ENCODE results near the gene PTPRN.
"Not testable (repeated sequence)": the region's sequence is repeated elsewhere in the genome, so short reads cannot be mapped to it uniquely, and the experiment has no call there.

Gene PTPRN

DNA sequence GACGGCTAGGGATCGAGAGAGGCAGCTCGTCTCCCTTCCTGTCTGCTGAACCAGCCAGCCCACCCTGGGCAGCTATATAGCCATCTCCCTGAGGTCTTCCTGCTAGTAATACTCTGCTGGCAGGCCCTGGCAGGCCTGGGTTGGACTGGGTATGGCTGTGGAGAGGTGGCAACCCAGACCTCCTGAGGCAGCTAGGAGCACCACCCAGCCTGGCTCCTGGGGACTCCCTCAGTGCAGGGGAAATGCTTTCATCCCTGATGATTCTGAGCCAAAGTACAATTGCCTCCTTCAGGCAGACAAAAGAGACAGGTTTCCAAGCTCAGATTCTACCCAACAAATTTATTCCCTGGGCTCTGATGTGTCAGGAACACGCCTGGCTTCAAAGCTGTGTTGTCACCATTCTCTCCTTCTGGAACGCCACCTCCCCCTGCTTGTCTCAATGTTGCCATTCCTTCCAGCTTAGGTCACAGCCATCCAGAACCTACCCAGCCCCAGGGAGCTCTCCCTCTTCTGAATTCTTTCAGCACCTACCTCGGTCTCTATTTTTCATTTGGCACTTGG, 34.8 kb downstream of the PTPRN start:
- no peak overlapping the region for H3K4me3 ChIP-seq (ENCODE audit: low read length)
- no peak for TF ChIP-seq ZNF274 (IDR thresholded peaks at IDR 0.05; ENCODE audit: low read depth, low read length)

DNA sequence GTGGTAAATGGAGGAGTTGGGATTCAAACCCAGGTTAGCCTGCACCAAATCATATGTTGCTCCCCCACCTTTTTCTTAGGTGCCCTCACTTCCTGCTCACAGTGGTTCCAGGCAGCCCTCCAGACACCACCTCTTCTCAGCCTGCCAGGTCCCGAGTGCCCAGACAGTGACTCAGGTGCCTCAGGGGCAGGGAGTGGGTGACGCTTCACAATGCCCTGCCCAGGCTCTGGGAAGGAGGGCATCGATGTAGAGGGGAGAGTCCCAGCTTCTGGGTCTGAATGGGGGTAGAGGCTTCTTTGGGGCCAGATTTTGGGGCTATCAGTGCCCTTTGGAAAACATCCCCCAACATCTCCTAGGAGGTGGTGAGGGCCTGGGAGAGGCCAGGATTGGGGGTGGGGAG, 35.3 kb downstream of the PTPRN start:
- no peak for TF ChIP-seq ZNF274 (IDR thresholded peaks at IDR 0.05; ENCODE audit: low read depth, low read length)
- no peak overlapping the region for H3K4me3 ChIP-seq (ENCODE audit: low read length)

DNA sequence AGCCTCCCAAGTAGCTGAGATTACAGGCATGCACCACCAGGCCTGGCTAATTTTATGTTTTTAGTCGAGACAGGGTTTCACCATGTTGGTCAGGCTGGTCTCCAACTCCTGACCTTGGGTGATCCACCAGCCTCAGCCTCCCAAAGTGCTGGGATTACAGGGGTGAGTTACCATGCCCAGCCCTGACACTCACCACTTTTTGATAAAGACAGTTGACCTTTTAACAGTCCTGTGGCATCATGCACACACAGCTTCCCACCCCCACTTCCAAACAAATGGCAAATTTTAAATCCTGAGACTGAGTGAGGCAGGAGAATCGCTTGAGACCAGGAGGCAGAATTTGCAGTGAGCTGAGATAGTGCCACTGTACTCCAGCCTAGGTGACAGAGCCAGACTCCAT, 36.2 kb downstream of the PTPRN start:
- no peak for TF ChIP-seq ZNF274 (IDR thresholded peaks at IDR 0.05; ENCODE audit: low read depth, low read length)
- no peak overlapping the region for H3K4me3 ChIP-seq (ENCODE audit: low read length)

DNA sequence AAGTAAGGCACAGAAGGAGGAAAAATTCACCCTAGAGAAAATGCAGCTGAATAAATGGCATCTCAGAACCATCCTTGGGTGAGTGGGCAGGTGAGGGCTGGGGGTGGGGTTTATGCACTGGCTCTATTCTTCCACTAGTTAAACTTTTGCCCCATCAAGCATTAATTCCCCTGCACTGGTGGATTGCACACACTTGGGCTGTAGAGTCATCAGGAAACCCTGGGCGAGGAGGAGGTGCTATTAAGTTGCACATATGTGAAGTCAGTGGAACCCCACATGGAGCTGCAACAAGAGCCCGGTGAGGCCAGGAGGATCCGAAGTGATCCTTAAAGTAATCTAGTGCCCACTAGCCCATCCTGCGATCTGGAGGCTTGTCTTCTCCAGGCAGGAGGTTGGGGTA, 36.8 kb downstream of the PTPRN start:
- no peak for TF ChIP-seq ZNF274 (IDR thresholded peaks at IDR 0.05; ENCODE audit: low read depth, low read length)
- no peak overlapping the region for H3K4me3 ChIP-seq (ENCODE audit: low read length)

DNA sequence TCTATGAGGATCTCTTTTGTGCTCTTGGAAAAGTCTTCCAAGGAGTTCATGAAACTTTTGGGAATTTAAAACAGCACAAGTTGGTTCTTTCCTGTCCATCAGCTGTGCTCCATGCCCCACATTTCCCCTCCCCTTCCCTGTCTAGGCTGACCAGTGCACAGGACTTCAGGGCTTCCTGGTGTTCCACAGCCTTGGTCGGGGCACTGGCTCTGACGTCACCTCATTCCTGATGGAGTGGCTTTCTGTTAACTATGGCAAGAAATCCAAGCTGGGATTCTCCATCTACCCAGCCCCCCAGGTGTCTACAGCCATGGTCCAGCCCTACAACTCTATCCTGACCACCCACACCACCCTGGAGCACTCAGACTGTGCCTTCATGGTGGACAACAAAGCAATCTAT, 38.2 kb downstream of the PTPRN start:
- H3K4me3 ChIP-seq (ENCODE audit: low read length): no peak overlapping the region
- no peak for TF ChIP-seq ZNF274 (IDR thresholded peaks at IDR 0.05; ENCODE audit: low read depth, low read length)

GRCh38 chr2:219270055-219270372, 39.2 kb downstream of the PTPRN start:
- H3K4me3 ChIP-seq (ENCODE audit: low read length): no peak overlapping the region
- TF ChIP-seq ZNF274 (IDR thresholded peaks at IDR 0.05; ENCODE audit: low read depth, low read length): no peak

- TF ChIP-seq ZNF274 (IDR thresholded peaks at IDR 0.05; ENCODE audit: low read depth, low read length): no peak
- H3K4me3 ChIP-seq (ENCODE audit: low read length): no peak overlapping the region
These were observed 39.7 kb downstream of the PTPRN start for GRCh38 chr2:219269362-219270054.

- no peak for TF ChIP-seq ZNF274 (IDR thresholded peaks at IDR 0.05; ENCODE audit: low read depth, low read length)
- no peak overlapping the region for H3K4me3 ChIP-seq (ENCODE audit: low read length)
These were observed 40.9 kb downstream of the PTPRN start for GRCh38 chr2:219268294-219268693.

- no peak overlapping the region for H3K4me3 ChIP-seq (ENCODE audit: low read length)
- no peak for TF ChIP-seq ZNF274 (IDR thresholded peaks at IDR 0.05; ENCODE audit: low read depth, low read length)
These were observed 42.3 kb downstream of the PTPRN start for GRCh38 chr2:219266886-219267285.

DNA sequence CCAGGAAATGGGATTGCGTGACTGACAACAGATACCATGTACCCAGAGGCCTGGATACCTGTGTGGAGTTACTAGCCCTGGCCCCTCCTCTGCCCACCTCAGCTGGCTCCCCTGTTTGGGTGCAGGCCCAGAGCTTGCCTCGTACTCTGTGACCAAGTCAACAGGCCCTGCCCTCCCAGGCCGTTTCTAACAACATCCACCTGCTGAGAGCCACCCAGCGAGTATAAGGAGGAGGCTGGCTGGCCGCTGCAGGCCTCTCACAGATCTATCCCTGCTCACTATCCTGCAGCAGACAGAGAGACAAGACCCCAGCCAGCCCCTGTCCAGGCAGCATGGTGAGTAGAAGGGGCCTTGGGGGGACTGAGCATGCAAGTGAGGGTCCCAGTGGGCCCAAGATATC, 43.0 kb downstream of the PTPRN start:
- H3K4me3 ChIP-seq (ENCODE audit: low read length): no peak overlapping the region
- no peak for TF ChIP-seq ZNF274 (IDR thresholded peaks at IDR 0.05; ENCODE audit: low read depth, low read length)

DNA sequence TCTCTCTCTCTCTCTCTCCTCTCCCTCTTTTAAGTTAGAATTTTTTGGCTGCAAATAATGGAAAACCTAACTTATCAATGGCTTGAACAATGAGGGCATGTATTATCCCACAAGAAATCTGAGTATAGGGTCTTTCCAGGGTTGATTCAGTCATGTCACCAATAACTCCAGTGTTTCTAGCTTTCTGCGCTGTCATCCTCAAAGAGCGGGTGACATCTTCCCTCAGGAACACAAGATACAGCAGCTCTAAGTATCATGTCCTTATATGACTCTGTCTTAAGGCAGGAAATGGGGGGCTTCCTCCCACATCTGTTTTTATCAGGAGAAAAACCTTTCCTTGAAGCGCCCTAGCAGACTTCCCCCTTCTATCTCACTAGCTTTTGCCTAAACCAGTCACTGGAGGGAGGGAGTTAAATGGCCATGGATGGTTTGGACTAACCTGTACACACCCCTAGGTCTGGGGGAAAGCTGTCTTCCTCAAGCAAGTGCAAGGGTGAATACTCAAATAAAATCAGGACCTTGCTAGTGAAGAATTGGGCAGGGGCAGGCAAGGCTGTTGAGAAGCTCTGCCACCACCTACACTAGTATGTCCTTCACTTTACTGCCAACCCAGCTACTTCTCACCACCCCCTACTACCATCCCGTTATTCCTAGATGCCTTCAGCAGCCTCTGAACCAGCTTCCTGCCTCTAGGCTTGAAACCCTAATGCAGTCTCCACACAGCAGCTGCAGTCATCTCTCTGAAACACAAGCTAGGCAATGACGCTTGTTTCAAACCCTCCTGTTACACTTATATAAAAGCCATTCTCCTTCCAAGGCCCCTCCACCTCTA, 48.0 kb downstream of the PTPRN start:
- no peak for TF ChIP-seq ZNF274 (IDR thresholded peaks at IDR 0.05; ENCODE audit: low read depth, low read length)
- no peak overlapping the region for H3K4me3 ChIP-seq (ENCODE audit: low read length)

DNA sequence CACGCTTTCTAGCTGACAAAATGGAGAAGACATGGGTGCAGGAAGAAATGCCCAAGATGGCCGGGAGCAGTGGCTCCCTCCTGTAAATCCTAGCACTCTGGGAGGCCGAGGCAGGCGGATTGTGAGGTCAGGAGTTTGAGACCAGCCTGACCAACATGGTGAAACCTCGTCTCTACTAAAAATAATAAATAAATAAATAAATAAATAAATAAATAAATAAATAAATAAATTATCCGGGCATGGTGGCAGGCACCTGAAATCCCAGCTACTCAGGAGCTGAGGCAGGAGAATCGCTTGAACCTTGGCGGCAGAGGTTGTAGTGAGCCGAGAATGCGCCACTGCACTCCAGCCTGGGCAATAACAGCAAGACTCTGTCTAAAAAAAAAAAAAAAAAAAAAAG, 50.3 kb downstream of the PTPRN start:
- H3K4me3 ChIP-seq (ENCODE audit: low read length): not testable (repeated sequence)

DNA sequence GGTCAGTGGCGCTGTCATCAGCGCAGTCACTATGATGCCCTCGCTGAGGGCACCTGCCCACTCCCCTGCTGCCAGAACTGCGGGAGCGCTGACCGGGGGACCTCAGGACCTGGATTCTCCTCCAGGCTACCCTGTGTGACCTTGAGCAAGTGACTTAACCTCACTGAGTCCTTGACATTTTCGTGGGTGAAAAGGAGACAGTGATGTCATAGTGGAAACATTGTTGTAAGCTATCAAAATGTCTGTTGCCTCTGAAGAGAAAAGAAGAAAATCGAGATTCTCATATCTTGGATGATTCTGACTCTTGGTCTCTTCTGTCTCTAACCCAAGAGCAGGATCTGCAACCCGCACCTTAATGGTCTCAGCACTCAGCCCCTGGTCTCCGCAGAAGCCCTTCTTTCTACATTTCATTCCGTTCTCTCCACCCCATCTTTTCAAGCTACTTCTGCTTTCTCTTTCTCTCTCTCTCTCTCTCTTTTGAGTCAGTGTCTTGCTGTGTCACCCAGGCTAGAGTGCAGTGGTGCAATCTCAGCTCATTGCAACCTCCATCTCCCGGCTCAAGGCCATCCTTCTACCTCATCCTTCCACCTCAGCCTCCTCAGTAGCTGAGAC, 54.5 kb downstream of the PTPRN start:
- peak overlapping the region; percentile 66; the same call in 1 of the 2 replicates for H3K4me3 ChIP-seq (ENCODE audit: low read length)
- no peak for TF ChIP-seq ZNF274 (IDR thresholded peaks at IDR 0.05; ENCODE audit: low read depth, low read length)

DNA sequence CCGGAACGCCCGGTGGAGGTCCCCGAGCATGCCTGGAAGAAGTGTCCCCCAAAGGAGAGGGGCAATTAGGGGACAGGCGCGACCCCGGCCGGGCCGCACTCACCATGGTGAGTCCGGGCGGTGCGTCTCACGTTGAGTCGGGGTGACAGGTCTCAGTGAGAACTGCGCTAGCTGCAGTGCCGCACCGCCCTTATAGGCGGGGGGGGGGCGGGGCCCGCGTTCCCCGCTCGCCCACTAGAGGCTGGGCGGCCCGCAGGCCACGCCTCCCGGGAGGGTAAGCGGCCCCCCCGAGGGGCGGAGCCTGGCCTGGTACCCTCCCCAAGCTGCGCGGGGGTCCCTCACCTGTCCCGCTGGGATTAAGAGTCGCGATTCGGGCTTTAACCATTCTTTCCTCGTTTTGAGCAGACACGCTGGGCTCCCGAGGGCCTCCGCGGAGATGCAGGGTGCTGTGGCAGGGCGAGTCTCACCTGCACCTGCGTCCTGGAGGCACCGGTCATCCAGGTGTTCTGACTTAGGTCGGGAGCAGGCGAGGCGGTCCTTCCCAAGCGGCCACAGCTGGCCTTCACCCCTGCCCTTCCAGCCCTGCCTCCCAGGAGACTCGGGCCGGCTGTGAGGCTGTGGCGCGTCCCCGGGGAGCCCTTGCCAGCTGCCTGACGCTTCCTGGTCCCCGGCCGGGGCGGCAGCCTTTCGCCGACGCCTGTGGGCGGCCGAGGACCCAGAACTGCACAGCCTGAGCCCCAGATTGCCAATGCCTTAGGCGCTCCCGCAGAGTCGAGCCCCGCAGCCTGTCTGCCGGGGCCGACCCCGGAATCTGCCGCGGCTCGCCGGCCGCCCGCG, 55.2 kb downstream of the PTPRN start, which contains the start of gene TUBA4A:
Gene TUBA4A (minus strand): TSS at position 166 of the 837 bp plus-strand sequence. CDS start 60 bp downstream, at position 106.
- TF ChIP-seq ZNF274 (IDR thresholded peaks at IDR 0.05; ENCODE audit: low read depth, low read length): no peak
- peak within 1 kb of the TSS; percentile 66 for H3K4me3 ChIP-seq (ENCODE audit: low read length)
